SIG-M5 treated with dmso at 0.1 percent for 504 hours (cell line): Measurements from ENCODE around the gene EXOSC3.

Experiments used
- DNase-seq: peaks from one replicate; lab custom pipeline; 2025; ENCODE audit not compliant: unreplicated experiment; lab: John Stamatoyannopoulos, UW

Gene EXOSC3

DNA sequence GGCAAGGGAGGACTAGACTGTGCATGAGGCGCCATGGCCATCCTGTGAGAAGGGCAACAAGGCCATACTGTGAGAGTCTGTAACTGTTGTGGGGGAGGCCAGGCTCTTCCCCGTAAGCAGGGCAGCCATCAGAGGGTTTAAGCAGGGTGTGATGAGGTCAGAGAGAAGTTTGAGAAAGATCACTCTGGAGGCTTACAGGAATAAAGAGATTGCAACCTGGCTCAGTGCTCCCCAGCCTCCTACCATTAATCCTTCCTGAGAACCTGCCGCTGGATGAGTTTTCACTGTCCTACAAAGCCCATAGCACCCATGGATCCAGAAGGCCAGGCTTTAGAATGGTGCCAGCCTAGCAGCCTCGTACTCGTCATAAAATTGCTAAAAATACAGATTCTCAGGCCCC is 45.6 kb downstream of the EXOSC3 start:
- DNase-seq = no peak

DNA sequence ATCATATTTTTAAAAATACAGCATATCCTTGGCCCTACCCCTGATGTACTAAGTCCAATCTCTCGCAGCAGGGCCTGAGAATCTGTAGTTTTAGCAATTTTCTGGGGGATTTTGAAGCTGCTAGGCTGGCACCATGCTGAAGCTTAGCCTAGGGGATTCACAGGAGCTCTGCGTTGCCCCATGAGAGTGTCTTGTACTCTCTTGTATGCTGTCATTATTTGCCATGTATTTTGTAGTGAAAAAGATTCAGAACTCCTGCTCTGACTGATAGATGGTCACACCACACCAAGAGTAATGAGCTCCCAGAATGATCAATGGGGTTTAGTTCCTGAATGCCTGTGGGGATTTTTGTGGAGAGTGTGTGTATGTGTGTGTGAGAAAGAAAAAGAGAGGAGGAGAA is 51.9 kb downstream of the EXOSC3 start:
- no peak for DNase-seq

DNA sequence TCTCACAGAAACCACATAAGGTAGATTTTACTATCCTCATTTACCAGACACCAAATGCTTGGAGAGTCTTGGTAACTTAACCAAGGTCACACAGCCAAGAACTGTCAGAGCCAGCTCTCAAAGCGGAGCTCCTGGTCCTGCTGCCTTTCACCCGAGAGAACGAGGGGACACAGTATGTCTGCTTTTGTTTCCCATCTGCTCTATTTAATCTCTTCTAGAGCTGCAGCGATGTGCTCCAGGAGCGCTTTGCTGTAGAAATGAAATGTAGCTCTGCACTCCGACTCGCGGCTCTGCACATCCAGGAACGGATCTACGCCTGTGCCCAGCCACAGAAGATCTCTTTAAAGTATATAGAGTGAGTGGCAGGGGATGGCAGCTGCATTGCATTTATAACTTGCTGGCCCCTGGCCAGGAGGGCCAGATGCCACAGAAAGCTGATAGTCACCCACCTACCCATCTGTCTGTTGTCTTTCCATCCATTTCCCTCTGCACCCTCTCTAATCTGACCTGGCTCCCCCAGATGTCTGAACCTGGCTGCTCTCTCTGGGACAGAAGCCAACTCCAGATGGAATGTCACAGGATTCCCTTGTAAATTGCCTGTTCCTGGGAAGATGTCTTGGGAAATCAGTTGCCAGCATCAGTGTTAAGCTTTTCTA is 52.6 kb downstream of the EXOSC3 start:
- DNase-seq = no peak

DNA sequence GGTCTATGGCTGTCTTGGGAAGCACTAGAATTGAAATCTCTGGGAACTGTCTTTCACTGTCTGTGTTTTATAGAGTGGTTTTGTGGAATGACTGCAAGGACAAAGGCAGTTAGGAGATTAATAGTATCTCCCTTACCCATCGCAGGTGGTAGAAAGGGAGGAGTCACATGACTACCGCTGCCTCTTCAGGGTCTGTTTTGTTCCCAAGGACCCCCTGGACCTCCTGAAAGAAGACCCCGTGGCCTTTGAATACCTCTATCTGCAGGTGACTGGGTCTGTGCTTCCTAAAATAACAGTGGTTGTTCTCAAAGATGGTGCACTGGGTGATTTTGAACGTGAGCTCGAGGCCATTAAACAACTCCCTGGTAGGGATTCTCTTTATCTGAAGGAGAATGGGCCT is 54.0 kb downstream of the EXOSC3 start:
- no peak for DNase-seq

DNA sequence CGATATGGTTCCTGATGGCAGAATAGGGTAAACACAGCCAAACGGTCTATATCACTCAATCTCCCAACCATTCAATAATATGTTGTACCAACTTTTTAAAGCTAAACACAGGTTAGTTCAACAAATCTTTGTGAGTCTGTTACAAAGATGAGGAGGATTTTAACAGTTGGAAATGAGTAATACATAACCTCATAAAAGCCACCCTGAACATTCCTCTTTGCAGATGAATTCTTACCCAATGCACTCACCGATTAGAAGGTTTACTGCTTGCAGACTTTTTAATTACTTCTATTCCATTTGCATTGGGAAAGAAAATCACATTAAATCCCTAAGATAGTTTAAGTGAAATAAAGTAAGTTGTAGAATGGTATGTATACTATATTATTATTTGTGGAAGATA is 54.6 kb downstream of the EXOSC3 start:
- no peak for DNase-seq
